Neural progenitor cell (in vitro differentiated cells): Measurements from ENCODE around the gene WDR53. TPM values are rescaled to one million over a fixed set of nuclear protein-coding genes. Genes with fewer than 3 reads are reported as not detected.
"Not testable (repeated sequence)": the region's sequence is repeated elsewhere in the genome, so short reads cannot be mapped to it uniquely, and the experiment has no call there.

Source experiments
- DNase-seq: peaks from one replicate; pipeline ENCODE4 v3.0.0-alpha.2; 2016; ENCODE audit warnings: low spot score
- H2AFZ ChIP-seq: fragments of 200-600 bp; sonication (generic); replicated peaks from 2 replicates; pipeline ENCODE4 v1.6.1; 2016; ENCODE audit warnings: antibody characterized with exemption
- H3F3A ChIP-seq: fragments of 200-600 bp; sonication (generic); 2 replicates; pipeline ENCODE4 v1.6.1; 2016; ENCODE audit warnings: antibody characterized with exemption, low read depth
- H3K27ac ChIP-seq: fragments of 200-600 bp; sonication (generic); 2 replicates; pipeline ENCODE4 v1.5.1; 2016; ENCODE audit warnings: mild to moderate bottlenecking
- H3K27me3 ChIP-seq: fragments of 200-600 bp; sonication (generic); 2 replicates; pipeline ENCODE4 v1.6.1; 2016; ENCODE audit warnings: mild to moderate bottlenecking, moderate library complexity
- H3K36me3 ChIP-seq: fragments of 200-600 bp; sonication (generic); 2 replicates; pipeline ENCODE4 v1.5.1; 2016
- H3K4me1 ChIP-seq: fragments of 200-600 bp; sonication (generic); 2 replicates; pipeline ENCODE4 v1.6.1; 2016; ENCODE audit warnings: mixed run types
- H3K4me2 ChIP-seq: fragments of 200-600 bp; sonication (generic); 2 replicates; pipeline ENCODE4 v1.6.1; 2016
- H3K4me3 ChIP-seq: fragments of 200-600 bp; sonication (generic); 2 replicates; pipeline ENCODE4 v1.5.1; 2016
- H3K79me2 ChIP-seq: fragments of 200-600 bp; sonication (generic); 2 replicates; pipeline ENCODE4 v1.6.1; 2016; ENCODE audit warnings: low read depth
- H3K9ac ChIP-seq: fragments of 200-600 bp; sonication (generic); 2 replicates; pipeline ENCODE4 v1.6.1; 2016
- H3K9me3 ChIP-seq: fragments of 200-600 bp; sonication (generic); 2 replicates; pipeline ENCODE4 v1.5.1; 2016; ENCODE audit warnings: low read depth
- H4K20me1 ChIP-seq: fragments of 200-600 bp; sonication (generic); 2 replicates; pipeline ENCODE4 v1.6.1; 2016; ENCODE audit warnings: low read depth
- H3K27ac Mint-ChIP-seq: 3 replicates; pipeline ENCODE4 v1.8.0; 2021; ENCODE audit warnings: mixed read lengths
- H3K27me3 Mint-ChIP-seq: 2 replicates; pipeline ENCODE4 v1.8.0; 2022; ENCODE audit warnings: low read depth, mild to moderate bottlenecking, inconsistent platforms, moderate library complexity, mixed read lengths; ENCODE audit not compliant: insufficient read depth
- H3K36me3 Mint-ChIP-seq: 3 replicates; pipeline ENCODE4 v1.8.0; 2021; ENCODE audit warnings: mixed read lengths
- H3K4me1 Mint-ChIP-seq: 3 replicates; pipeline ENCODE4 v1.8.0; 2021; ENCODE audit warnings: mixed read lengths
- H3K4me3 Mint-ChIP-seq: 3 replicates; pipeline ENCODE4 v1.8.0; 2021; ENCODE audit warnings: mild to moderate bottlenecking, moderate library complexity, mixed read lengths
- H3K9me3 Mint-ChIP-seq: 3 replicates; pipeline ENCODE4 v1.8.0; 2020; ENCODE audit warnings: mixed read lengths
- EZH2 ChIP-seq: fragments of 200-600 bp; sonication (generic); IDR thresholded peaks from 2 replicates; pipeline ENCODE4 v1.6.1; 2017; ENCODE audit warnings: antibody characterized with exemption, mild to moderate bottlenecking, moderate library complexity
- EZH2phosphoT487 ChIP-seq: fragments of 200-600 bp; sonication (generic); IDR thresholded peaks from 2 replicates; pipeline ENCODE4 v1.6.1; 2017; ENCODE audit warnings: antibody characterized with exemption
- total RNA-seq: library from RNA; depleted of rRNA; stranded (reverse); fragments of >200 nt; gene quantifications from 2 replicates; pipeline ENCODE4 v1.2.3, GENCODE V29; 2015; ENCODE audit warnings: low replicate concordance
- TF ChIP-seq, protein P1 (sequence below): fragments of 200-600 bp; sonication (generic); IDR thresholded peaks from 2 replicates; pipeline ENCODE4 v1.5.1; 2017; ENCODE audit warnings: antibody characterized with exemption, mild to moderate bottlenecking

WDR53 gene
- total RNA-seq, 1 donor from 2014 or later, result 9.7 TPM

GRCh38 chr3:196553551-196553950 lies 14.8 kb downstream of the WDR53 start:
- H4K20me1 ChIP-seq, result no peaks in the 10 kb centered on the region
- Mint-ChIP-seq H3K27ac (no peak overlapping the region), H3K4me1 (no peaks in the 10 kb centered on the region), H3K4me3 (no peak overlapping the region), H3K27me3 (no peaks in the 10 kb centered on the region), H3K36me3 (peaks cover 7% of the 10 kb centered on the region), H3K9me3 (peaks cover 17% of the 10 kb centered on the region)
- TF ChIP-seq EZH2, result no peak
- TF ChIP-seq, protein P1, sequence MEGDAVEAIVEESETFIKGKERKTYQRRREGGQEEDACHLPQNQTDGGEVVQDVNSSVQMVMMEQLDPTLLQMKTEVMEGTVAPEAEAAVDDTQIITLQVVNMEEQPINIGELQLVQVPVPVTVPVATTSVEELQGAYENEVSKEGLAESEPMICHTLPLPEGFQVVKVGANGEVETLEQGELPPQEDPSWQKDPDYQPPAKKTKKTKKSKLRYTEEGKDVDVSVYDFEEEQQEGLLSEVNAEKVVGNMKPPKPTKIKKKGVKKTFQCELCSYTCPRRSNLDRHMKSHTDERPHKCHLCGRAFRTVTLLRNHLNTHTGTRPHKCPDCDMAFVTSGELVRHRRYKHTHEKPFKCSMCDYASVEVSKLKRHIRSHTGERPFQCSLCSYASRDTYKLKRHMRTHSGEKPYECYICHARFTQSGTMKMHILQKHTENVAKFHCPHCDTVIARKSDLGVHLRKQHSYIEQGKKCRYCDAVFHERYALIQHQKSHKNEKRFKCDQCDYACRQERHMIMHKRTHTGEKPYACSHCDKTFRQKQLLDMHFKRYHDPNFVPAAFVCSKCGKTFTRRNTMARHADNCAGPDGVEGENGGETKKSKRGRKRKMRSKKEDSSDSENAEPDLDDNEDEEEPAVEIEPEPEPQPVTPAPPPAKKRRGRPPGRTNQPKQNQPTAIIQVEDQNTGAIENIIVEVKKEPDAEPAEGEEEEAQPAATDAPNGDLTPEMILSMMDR, result no peak
- TF ChIP-seq EZH2phosphoT487, result no peak
- no peaks in the 10 kb centered on the region for H3K79me2 ChIP-seq
- no peak overlapping the region for H3K9ac ChIP-seq
- no peak overlapping the region for H3K4me2 ChIP-seq
- H3K9me3 ChIP-seq, result no peaks in the 10 kb centered on the region
- H3K27ac ChIP-seq, result no peak overlapping the region
- no peaks in the 10 kb centered on the region for H3K36me3 ChIP-seq
- no peak overlapping the region for H3K4me3 ChIP-seq
- no peak for DNase-seq
- no peaks in the 10 kb centered on the region for H3K27me3 ChIP-seq
- no peaks in the 10 kb centered on the region for H3F3A ChIP-seq
- H3K4me1 ChIP-seq, result no peaks in the 10 kb centered on the region
- H2AFZ ChIP-seq, result no peak overlapping the region

DNA sequence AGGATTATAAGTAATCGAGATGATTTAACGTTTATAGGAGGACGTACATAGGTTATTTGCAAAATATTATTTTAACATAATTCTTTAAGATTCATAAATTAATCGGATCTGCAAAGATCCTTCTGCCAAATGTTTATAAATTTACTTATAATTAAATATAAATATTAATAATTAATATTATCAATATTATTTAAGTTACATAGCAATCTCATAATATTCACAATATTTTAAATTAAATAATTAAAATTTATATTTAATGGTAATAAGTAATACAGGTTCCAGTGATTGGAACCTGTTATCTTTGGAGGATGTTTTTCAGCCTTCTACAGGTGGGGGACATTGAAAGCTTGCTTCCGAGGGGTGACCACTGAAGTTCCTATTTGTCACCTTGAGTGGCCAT lies 16.1 kb downstream of the WDR53 start:
- TF ChIP-seq, protein P1, result no peak
- TF ChIP-seq EZH2 (no peak), EZH2phosphoT487 (no peak)
- Mint-ChIP-seq H3K9me3 (peaks cover 25% of the 10 kb centered on the region), H3K27me3 (no peaks in the 10 kb centered on the region), H3K4me3 (no peak overlapping the region), H3K27ac (no peak overlapping the region), H3K4me1 (no peaks in the 10 kb centered on the region), H3K36me3 (peaks cover 8% of the 10 kb centered on the region)
- Histone ChIP-seq H3K9ac (no peak overlapping the region), H3K27ac (no peak overlapping the region), H3K4me2 (no peak overlapping the region), H4K20me1 (no peaks in the 10 kb centered on the region), H3K9me3 (no peaks in the 10 kb centered on the region), H3F3A (no peaks in the 10 kb centered on the region), H3K4me1 (no peaks in the 10 kb centered on the region), H3K79me2 (no peaks in the 10 kb centered on the region), H3K4me3 (no peak overlapping the region), H3K36me3 (no peaks in the 10 kb centered on the region), H3K27me3 (no peaks in the 10 kb centered on the region), H2AFZ (no peak overlapping the region)
- DNase-seq, result no peak

- H3K36me3 Mint-ChIP-seq, H3K9ac ChIP-seq, H4K20me1 ChIP-seq, H3K27ac Mint-ChIP-seq, H3K4me1 Mint-ChIP-seq, H3F3A ChIP-seq, H3K4me3 Mint-ChIP-seq, H3K79me2 ChIP-seq, H3K27me3 Mint-ChIP-seq, H3K36me3 ChIP-seq, H2AFZ ChIP-seq, DNase-seq, H3K4me2 ChIP-seq, H3K27ac ChIP-seq, H3K27me3 ChIP-seq, H3K9me3 ChIP-seq, H3K4me1 ChIP-seq, H3K4me3 ChIP-seq: not testable (repeated sequence)
- peaks cover 26% of the 10 kb centered on the region for H3K9me3 Mint-ChIP-seq
Observed at GRCh38 chr3:196550172-196550571, 18.2 kb downstream of the WDR53 start.

DNA sequence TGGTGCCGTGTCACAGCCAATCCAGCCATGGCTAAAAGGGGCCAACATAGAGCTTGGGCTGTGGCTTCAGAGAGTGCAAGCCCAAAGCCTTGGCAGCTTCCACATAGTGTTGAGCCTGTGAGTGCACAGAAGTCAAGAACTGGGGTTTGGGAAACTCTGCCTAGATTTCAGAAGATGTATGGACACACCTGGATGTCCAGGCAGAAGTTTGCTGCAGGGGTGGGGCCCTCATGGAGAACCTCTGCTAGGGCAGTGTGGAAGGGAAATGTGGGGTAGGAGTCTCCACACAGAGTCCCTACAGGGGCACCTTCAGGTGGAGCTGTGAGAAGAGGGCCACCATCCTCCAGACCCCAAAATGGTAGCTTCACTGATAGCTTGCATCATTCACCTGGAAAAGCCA lies 19.0 kb downstream of the WDR53 start:
- H3K27me3 Mint-ChIP-seq, H2AFZ ChIP-seq, H3K79me2 ChIP-seq, H3K4me3 ChIP-seq, H3K27ac ChIP-seq, H3K4me2 ChIP-seq, H3F3A ChIP-seq, H3K36me3 ChIP-seq, H3K9me3 ChIP-seq, H3K27ac Mint-ChIP-seq, H3K4me1 Mint-ChIP-seq, H3K9ac ChIP-seq, DNase-seq, H3K4me3 Mint-ChIP-seq, H3K4me1 ChIP-seq, H3K27me3 ChIP-seq, H3K36me3 Mint-ChIP-seq, H4K20me1 ChIP-seq: not testable (repeated sequence)
- H3K9me3 Mint-ChIP-seq, result peaks cover 26% of the 10 kb centered on the region
